ENCODE measurements around the gene POFUT1.
A peak's percentile ranks its signal among the peaks of the same experiment; 100 is the strongest.

Gene POFUT1

DNA sequence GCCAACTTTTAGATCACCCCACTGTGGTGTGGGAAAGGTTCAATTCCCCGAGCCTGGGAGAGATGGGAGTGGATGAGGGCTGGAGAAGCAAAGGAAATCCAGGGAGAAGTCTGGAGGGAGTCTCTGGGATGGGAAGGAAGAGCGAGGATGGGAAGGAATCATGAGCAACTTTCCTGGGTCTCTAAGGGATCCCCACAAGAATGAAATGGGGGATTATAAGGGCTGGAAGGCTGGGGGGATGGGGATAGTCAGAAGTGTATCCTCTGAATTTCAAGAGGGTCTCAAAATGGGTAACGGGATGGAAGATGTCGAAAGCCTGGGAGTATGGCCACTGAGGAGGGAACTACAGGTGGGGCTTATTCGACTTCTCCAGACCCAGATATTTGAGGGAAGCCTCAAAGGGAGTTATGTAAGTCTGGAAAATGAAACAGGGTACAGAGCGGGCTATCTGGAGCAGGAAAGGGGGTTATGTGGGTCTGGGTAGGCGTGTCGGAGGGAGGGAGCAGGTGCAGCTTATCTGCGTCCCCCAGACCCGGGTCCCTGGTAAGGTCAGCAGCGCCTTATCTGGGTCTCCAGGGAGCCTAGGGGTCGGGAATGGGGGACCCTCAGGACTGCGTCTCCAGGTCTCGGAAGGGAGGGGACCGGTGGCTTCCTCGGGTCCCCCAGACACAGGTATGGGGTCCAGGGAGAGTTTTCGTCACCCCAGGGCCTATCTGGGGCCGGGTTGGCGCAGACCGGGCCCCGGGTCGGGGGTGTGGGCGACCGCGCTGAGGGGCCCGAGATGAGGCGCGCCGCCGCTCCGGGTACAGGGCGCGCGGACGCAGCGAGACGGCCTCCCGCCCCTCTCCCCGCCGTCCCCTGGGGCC lies 687 bp upstream of the POFUT1 start:
- no peak for DNase-seq (ENCODE audit: low spot score)

DNA sequence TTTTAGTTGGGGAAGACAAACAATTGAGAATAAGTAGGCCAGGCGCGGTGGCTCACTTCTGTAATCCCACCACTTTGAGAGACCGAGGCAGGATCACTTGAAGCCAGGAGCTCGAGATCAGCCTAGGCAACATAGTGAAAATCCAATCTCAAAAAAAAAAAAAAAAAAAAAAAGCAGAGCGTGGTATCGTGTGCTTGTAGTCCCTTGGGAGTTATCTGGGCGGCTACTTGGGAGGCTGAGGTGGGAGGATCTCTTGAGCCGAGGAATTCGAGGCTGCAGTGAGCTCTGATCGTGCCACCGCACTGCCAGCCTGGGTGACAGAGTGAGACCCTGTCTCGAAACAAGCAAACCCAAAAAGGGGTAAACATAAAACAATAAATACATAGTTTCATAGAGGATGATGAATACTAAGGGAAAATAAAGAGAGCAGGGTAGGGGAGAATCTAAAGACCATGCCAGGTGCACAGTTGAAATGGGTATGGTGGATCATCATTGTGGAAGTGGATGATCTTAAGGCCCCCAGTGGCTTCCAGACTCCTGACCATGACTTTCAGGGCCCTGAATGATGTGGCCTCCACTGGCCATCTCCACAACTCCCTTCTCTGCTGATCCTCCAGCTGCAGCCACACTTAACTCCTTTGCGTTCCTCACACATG lies 947 bp downstream of the POFUT1 start:
- DNase-seq (ENCODE audit: low spot score): no peak

DNA sequence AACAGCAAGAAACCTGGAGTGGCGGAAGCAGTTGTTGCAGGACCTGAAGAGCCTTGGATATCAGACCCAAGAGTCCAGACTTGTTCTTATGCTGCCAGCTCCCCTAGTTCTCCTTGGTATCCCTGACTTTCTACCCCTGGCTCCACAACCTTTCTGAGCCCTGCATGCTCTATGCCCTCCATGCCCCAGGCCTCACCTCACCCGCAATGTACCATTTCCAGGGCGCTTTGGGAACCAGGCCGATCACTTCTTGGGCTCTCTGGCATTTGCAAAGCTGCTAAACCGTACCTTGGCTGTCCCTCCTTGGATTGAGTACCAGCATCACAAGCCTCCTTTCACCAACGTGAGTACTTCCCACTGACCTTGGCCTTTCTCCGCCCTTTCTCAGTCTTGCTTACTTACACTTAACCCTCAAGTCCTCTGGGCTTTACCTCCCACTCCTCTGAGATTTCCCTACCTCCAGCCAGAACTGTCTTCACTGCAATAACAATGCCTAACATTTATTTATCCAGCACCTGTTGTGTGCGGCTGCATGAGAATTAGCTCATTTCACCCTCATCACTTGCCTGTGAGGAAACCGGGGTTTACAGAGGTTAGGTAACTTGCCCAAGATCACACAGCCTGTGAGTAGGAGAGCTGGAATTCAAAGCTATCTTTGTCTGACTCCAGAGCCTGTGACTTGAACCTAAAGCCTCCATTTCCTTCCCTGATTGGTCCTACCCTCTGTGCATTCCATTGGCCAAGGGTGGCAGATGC lies 2.3 kb downstream of the POFUT1 start:
- DNase-seq (ENCODE audit: low spot score): no peak

DNA sequence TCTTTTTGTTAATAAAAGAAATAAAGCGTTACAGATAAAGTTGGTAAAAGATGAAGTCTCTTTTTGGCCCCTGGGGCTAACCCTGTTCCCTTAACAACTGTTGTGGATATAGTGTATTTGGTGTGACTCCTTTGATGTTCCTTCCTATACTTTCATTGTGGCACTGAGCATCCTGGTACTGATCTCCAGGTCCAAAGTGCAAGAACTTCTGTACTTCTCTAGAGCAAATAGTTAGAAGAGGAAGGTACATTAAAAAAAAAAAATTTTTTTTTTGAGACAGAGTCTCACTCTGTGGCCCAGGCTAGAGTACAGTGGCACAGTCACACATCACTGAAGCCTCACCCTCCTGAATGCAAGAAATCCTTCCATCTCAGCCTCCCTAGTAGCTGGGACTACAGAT lies 6.2 kb downstream of the POFUT1 start:
- no peak for DNase-seq (ENCODE audit: low spot score)

DNA sequence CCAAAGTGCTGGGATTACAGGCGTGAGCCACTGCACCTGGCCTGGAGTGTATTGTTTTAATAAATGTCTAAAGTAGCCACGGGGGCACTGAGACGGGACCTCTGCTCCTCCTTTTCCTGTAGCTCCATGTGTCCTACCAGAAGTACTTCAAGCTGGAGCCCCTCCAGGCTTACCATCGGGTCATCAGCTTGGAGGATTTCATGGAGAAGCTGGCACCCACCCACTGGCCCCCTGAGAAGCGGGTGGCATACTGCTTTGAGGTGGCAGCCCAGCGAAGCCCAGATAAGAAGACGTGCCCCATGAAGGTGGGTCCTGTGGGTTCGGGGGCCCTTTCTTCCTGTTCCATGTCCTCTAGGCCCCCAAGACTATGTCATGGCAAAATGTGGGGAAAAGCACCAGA lies 7.5 kb downstream of the POFUT1 start:
- DNase-seq (ENCODE audit: low spot score): no peak

DNA sequence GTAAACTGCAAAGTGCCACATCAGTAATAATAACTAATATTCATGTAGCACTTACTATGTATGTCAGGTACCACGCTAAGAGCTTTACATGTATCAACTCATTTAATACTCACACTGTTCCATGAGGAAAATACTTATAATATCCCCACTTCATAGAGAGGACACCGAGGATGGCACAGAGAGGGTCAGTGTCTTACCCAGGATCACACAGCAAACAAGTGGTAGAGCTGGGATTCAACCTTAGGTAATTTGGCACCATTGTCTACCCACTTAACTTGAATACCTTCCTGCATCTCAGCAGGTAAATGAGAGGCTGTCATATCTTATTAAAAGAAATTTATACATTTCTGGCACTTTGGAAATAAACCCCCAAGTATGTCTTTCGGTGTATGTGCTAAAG lies 8.0 kb downstream of the POFUT1 start:
- DNase-seq (ENCODE audit: low spot score): no peak

DNA sequence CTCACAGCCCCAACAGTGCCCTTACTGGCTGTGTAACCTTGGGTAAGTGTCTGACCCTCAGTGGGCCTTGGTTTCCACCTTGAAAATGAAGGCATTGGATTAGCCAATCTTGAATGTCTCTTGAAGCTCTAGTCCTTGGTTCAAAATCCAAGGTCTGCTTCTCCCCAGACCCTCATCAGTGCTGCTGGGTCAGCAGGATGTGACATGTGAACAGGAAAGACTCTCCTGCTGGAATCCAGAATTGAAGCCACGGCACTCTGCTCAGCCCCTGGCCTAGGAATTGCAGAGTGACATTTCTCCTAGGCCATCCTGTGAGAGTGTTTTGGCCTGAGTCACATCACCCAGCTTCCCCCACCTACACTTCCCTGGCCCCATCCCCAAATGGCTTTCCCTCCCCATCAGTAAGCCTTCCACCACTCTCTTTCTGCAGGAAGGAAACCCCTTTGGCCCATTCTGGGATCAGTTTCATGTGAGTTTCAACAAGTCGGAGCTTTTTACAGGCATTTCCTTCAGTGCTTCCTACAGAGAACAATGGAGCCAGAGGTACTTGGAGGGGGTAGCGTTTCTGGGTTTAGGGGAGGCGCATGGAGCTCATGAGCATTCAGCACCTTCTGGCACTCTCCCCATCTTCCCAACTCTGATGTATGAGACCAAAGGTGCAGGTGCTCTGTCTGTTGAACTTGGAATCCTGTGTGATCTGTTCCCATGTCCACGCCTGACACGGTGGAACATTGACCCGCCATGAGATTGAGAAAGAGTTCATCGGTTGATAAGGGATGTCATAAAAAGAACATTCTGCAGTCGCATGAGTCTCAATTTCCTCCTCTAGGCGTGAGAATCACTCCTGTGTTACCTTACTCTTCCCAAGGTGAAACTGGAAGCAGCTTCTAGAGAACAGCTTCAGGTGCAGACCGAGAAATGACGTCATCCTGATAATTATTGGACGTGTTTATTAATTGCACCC lies 8.8 kb downstream of the POFUT1 start:
- DNase-seq (ENCODE audit: low spot score): no peak

DNA sequence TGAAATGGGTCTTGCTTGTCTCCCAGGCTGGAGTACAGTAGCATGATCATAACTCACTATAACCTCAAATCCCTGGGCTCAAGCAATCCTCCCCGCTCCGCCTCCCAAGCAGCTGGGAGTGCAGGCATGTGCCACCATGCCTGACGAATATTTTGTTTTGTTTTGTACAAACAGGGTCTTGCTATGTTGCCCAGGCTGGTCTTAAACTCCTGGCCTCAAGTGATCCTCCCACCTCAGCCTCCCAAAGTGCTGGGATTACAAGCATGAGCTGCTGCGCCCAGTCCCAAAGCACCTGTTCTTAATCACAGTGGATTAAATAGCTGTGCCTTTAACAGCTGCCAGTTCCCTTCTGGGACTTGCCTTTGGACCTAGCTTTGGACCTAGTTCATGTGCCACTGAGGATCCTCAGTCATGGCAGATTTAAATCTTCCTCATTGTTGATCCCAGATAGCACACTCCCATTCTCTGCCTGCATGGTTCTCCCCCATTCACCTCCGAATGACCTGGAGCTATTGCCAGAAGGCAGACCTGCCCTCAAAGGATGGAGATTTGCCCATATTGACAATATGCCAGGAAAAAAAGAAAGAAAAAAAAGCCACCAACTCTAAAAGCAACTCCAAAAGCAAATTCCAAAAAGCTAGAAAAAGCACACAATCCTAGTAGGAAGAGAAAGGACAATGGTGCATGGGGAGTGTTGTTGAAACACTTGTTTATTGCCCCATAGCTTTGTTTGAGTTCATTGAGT lies 10.6 kb downstream of the POFUT1 start:
- DNase-seq (ENCODE audit: low spot score): no peak

DNA sequence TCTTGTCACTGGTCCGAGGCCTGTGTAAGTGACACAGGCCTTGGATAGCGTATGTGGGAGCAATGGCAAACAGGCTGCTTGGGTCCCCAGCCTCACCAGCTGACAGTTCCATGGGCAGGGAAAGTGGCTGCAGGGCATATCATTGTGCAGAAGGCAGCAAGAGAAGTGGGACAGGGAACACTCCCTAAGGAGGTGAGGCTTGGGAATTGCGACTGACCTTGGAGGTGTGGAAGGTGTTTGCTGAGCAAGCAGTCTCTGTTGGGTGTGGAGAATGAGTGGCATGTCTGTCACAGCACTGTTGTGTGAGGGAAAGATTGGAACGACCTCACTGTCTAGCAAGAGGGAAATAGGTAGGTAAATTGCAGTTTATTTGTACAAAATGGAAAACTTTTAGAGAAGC lies 16.8 kb downstream of the POFUT1 start:
- no peak for DNase-seq (ENCODE audit: low spot score)

DNA sequence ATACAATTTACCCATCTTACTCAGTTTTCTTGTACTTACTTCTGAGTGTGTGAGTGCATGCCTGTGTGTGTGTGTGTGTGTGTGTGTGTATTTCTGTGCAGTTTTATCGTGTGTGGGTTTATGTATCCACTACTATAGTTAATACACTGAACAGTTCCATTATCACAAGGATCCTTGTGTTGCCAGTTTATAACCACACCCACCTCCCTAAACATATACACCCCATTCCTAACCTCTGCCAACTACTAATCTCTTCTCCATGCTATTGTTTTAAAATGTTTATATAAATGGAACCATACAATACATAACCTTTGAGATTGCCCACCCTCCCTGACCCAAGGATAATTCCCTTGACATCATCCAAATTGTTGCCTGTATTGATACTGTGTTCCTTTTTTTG lies 18.7 kb downstream of the POFUT1 start:
- no peak for DNase-seq (ENCODE audit: low spot score)

DNA sequence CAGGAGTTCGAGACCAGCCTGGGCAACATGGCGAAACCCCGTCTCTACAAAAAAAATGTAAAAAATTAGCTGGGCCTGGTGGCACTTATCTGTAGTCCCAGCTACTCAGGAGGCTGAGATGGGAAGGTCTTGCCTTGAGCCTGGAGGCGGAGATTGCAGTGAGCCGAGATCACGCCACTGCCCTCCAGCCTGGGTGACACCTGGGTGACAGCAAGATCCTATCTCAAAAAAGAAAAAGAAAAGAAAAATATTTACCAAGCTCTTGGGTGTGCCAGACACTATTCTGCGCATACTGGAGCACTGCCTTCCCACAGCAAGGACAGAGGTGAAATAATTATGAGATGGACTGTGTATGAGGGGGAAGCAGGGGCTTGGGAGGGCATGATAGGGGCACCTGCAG lies 19.6 kb downstream of the POFUT1 start:
- no peak for DNase-seq (ENCODE audit: low spot score)

DNA sequence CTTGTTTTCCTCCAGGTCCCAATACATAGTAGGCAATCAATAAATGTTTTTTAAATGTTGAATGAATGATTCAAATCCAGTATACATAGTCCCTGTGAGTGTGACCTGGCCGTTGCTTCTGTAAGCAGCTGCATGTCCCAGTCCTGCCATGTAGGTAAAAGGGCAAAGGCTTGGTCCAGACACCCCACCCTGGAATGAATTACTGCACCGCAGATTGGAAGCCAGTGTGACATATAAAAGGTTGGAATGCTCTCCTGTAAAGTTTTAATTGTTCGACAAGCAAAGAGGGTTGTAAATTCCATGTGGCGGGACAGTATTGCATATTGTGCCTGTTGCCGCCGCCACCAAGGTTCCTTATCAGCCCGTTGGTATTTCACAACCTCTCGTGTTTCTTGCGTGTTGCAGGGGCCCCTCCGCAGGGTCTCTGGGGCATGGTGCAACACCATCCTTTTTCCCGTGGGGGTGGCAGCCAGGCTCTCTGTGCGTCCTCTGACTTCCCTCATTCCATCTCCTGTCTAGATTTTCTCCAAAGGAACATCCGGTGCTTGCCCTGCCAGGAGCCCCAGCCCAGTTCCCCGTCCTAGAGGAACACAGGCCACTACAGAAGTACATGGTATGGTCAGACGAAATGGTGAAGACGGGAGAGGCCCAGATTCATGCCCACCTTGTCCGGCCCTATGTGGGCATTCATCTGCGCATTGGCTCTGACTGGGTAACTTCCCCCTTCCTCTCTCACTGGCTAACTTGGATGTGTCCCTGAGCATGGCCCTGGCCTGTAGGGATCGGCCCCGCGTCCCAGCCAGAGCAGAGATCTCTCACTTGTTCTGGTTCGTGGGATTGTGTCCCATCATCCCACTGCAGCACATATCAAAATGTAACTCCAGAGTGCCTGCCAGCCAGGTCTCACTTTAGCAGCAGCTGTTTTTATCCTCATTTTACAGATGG lies 20.3 kb downstream of the POFUT1 start:
- DNase-seq (ENCODE audit: low spot score): no peak

DNA sequence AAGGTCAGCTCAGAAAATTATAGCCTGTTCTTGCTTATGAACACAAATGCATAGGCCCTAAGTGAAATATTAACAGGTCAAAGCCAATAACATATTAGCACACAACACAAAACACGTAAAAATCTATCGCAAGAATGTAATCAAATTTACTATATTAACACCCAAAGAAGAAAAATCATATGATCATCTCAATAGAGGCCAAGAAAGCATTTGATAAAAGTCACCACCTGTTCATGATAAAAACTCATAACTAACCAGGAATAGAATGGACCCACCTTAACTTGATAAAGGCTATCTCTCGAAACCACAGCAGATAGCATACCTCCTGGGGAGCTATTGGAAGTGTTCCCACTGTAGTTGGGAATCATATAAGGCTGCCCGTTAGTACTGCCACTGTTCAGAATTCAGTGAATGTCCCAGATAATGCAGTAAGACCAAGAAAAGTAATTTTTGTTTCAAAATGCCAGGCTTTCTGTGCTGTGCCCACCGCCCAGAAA lies 21.6 kb downstream of the POFUT1 start:
- DNase-seq (ENCODE audit: low spot score): no peak

DNA sequence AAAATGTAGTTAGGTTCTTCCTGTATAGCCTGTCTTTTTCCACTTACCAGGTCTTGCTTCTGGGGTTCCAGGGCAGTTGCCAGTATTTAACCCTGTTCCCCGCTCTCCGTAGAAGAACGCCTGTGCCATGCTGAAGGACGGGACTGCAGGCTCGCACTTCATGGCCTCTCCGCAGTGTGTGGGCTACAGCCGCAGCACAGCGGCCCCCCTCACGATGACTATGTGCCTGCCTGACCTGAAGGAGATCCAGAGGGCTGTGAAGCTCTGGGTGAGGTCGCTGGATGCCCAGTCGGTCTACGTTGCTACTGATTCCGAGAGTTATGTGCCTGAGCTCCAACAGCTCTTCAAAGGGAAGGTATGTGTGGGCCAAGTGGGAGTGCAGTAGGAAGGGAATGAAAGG lies 23.0 kb downstream of the POFUT1 start:
- DNase-seq (ENCODE audit: low spot score): no peak

DNA sequence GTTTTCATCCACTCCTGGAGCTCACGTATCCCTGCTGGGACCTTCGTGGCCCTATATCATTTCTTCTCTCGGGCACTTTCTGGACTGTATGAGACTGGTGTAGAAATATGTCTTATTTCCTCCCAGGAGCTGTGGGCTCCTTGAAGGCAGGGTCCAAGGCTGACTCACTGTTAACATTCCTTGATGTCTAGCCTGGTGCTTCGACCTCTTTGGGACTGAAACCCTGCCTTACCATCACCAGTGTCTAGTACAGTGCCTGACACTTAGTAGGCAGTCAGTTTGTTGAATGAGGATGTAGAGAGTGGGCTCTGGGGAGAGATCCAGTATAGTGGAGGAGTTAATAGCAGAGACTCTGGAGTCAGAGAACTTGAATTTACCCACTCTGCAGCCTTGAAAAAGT lies 23.6 kb downstream of the POFUT1 start:
- no peak for DNase-seq (ENCODE audit: low spot score)

DNA sequence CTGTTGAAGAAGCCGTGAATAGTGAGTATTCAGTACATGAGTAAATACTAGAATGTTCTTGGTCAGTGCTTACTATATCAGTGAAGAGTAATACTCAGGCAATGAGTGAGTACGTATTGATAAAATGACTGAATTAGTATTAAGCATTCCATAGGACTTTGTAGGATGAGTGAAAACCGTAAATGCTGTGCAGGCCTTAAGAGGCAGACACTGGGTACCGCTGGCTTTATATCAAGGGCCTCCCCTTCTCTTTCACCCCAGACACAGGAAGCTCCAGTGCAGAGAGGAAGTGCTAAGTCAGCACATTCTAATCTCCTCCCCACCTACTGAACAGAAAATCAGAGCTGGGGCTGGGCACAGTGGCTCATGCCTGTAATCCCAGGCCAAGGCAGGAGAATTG lies 24.2 kb downstream of the POFUT1 start:
- peak; percentile 70 for DNase-seq (ENCODE audit: low spot score)

DNA sequence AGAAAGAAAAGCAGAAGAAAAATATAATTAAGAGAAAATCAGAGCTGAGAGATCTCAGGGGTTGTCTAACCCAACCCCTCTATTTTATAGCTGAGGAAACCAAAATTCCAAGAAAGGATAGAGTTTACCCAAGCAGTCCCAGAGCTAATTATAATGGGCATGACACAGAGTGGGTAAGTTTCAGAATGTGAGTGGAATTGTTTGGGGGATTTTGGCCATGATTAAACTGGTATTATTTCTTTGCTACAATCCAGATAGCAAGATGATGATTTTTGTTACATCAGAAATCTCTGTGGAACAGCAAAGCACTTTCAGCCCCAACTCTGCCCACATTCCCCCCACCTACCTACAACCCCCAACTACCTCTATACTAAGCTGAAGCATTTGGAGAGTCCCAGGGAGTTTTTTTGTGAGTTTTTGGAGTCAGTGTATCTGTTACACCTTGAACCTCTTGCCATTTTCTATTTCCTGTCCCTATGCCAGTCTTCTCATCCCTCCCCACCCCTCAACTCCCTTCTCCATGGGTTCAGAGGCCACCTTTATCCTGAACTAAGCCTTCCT lies 24.7 kb downstream of the POFUT1 start:
- no peak for DNase-seq (ENCODE audit: low spot score)

DNA sequence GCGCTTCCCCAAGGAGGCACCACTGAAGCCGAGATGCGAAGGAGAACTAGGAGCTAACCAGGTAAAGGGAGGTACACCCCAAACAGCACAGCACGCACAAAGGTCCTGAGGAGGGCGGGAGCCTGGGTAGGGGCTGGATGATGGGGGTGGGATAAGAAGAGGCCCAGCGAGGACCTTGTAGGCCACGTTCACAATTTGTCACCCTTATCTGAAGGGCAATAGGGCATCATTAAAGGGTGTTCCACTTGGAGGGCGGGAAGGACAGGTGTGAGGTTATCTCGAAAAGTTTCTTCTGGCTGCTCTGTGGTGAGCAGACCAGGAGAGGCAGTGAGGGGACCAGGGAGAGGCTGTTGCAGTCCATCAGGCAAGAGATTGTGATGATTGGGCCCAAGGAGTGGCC lies 25.6 kb downstream of the POFUT1 start:
- DNase-seq (ENCODE audit: low spot score): no peak

DNA sequence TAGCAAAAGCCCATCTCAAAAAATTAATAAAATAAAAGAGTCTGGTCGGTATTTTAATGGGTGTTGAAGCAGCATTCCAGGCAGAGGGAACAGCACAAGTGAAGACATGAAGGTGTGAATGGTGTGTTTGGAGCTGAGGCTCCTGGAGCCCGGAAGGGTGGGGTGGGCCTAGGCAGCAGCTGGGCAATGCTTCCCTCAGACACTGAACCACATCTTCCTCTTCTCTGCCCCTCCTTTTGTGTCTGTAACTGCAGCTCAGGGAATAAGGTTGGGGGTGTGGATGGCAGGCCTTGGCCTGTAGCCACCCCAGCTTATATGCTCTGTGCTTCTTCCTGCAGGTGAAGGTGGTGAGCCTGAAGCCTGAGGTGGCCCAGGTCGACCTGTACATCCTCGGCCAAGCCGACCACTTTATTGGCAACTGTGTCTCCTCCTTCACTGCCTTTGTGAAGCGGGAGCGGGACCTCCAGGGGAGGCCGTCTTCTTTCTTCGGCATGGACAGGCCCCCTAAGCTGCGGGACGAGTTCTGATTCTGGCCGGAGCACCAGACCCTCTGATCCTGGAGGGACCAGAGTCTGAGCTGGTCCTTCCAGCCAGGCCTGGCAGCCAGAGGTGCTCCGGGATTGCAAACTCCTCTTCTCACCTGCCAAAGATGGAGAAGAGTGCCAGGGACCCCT lies 26.6 kb downstream of the POFUT1 start:
- DNase-seq (ENCODE audit: low spot score): no peak

Data from activated CD4-positive, alpha-beta T cell treated with anti-CD3 and anti-CD28 coated beads, Interleukin-2, Interleukin-4, amounts not matched to agents 100 ng/mL and 50 ng/mL, durations not matched to agents 16 hours and 8 hours (primary cell).